ENCODE measurements around the gene MAL.

DNA sequence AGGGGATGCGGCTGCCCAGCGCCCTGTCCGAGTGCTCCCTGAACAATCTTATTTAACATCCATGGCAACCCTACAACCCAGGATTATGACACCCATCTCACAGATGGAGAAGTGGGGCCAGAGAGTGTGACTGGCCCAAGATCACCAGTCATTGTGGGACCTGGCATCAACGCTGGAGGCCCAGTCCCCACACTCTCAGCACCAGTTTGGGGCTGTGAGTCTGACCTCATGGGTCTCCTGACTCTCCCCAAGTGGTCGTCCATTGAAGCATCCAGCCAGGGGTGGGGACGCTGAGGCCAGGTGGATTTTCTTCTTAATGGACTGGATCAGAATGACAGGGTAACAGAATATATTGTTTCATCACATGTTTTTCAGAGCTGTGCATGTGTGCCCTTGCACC is 24.5 kb downstream of the MAL start:
- TF ChIP-seq EZH2 (IDR thresholded peaks at IDR 0.05) (no peak), FOXP2 (optimal IDR thresholded peaks at IDR 0.05; ENCODE audit: control extremely low read depth, extremely low read length, insufficient read depth) (no peak), POLR2AphosphoS5 (IDR thresholded peaks at IDR 0.05; ENCODE audit: borderline replicate concordance, low read depth, low read length) (no peak)
